Measurements from ENCODE around the gene LHFPL3.

The LHFPL3 gene

DNA sequence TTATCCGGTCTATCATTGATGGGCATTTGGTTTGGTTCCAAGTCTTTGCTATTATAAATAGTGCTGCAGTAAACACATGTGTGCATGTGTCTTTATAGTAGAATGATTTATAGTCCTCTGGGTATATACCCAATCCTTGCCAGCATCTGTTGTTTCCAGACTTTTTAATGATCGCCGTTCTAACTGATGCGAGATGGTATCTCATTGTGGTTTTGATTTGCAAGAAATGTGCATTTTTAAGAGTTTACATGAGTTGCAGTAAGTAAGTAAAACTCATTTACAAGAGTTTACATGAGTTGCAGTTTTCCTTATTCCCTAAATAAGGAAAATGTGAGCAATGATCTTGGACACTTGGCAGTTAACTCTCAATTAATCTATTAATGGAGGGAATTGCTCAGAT, 312.1 kb downstream of the LHFPL3 start:
- no peaks in the 10 kb centered on the region for H3K36me3 Mint-ChIP-seq (ENCODE audit: low read depth)
- H3K9me3 Mint-ChIP-seq = no peaks in the 10 kb centered on the region
- TF ChIP-seq, protein P1, sequence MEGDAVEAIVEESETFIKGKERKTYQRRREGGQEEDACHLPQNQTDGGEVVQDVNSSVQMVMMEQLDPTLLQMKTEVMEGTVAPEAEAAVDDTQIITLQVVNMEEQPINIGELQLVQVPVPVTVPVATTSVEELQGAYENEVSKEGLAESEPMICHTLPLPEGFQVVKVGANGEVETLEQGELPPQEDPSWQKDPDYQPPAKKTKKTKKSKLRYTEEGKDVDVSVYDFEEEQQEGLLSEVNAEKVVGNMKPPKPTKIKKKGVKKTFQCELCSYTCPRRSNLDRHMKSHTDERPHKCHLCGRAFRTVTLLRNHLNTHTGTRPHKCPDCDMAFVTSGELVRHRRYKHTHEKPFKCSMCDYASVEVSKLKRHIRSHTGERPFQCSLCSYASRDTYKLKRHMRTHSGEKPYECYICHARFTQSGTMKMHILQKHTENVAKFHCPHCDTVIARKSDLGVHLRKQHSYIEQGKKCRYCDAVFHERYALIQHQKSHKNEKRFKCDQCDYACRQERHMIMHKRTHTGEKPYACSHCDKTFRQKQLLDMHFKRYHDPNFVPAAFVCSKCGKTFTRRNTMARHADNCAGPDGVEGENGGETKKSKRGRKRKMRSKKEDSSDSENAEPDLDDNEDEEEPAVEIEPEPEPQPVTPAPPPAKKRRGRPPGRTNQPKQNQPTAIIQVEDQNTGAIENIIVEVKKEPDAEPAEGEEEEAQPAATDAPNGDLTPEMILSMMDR (IDR thresholded peaks at IDR 0.05; ENCODE audit: unreplicated experiment in 3 of 3) = no peak
- H3K27ac Mint-ChIP-seq = no peak overlapping the region
- H3K27me3 Mint-ChIP-seq (ENCODE audit: low read depth) = peaks cover 17% of the 10 kb centered on the region
- no peaks in the 10 kb centered on the region for H3K4me1 Mint-ChIP-seq
- no peak overlapping the region for H3K4me3 Mint-ChIP-seq

GRCh38 chr7:104642560-104642959, 314.2 kb downstream of the LHFPL3 start:
- no peaks in the 10 kb centered on the region for H3K4me1 Mint-ChIP-seq
- peaks cover 17% of the 10 kb centered on the region for H3K27me3 Mint-ChIP-seq (ENCODE audit: low read depth)
- H3K9me3 Mint-ChIP-seq = no peaks in the 10 kb centered on the region
- TF ChIP-seq, protein P1 (IDR thresholded peaks at IDR 0.05; ENCODE audit: unreplicated experiment in 3 of 3) = no peak
- no peaks in the 10 kb centered on the region for H3K36me3 Mint-ChIP-seq (ENCODE audit: low read depth)
- H3K4me3 Mint-ChIP-seq = no peak overlapping the region
- H3K27ac Mint-ChIP-seq = no peak overlapping the region

DNA sequence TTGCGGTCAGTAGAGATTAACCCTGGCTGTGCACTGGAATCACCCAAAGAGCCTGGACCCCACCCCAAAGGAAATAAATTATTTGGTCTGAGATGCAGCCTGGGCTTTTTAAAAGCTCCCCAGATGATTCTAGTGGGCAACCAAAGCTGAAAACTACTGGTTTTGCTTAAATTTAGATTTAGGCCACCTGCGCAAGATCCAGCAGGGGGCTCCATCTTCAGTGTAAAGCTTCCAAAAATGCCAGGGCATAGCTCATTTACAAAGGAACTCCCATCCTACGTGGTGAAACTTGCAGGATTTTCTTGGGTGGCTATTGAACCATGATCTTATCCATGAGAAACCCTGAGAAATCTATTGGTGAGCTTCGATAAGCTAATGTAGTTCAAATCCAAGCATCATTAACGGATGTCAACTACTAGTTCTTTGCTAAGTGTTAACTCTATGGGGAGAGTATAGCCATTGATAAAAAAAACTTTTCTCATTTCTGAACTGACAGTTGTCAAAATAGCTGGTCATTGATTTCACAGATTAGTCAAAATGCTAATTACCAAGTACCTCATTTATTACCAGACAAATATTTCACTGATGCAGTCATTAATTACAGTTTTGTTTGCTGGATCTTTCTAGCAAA, 315.3 kb downstream of the LHFPL3 start:
- no peak overlapping the region for H3K4me3 Mint-ChIP-seq
- H3K36me3 Mint-ChIP-seq (ENCODE audit: low read depth) = no peaks in the 10 kb centered on the region
- H3K27me3 Mint-ChIP-seq (ENCODE audit: low read depth) = peaks cover 17% of the 10 kb centered on the region
- no peaks in the 10 kb centered on the region for H3K4me1 Mint-ChIP-seq
- no peaks in the 10 kb centered on the region for H3K9me3 Mint-ChIP-seq
- no peak overlapping the region for H3K27ac Mint-ChIP-seq
- TF ChIP-seq, protein P1 (IDR thresholded peaks at IDR 0.05; ENCODE audit: unreplicated experiment in 3 of 3) = peak; percentile 43 to 44 (median 43)

- TF ChIP-seq, protein P1 (IDR thresholded peaks at IDR 0.05; ENCODE audit: unreplicated experiment in 3 of 3) = no peak
- H3K4me1 Mint-ChIP-seq = no peaks in the 10 kb centered on the region
- peak overlapping the region in 1 of 3 experiments; percentile 28 for H3K27ac Mint-ChIP-seq
- no peaks in the 10 kb centered on the region for H3K9me3 Mint-ChIP-seq
- H3K27me3 Mint-ChIP-seq (ENCODE audit: low read depth) = no peaks in the 10 kb centered on the region
- no peaks in the 10 kb centered on the region for H3K36me3 Mint-ChIP-seq (ENCODE audit: low read depth)
- H3K4me3 Mint-ChIP-seq = no peak overlapping the region
These were observed 322.7 kb downstream of the LHFPL3 start for GRCh38 chr7:104650991-104651640.

- TF ChIP-seq, protein P1 (IDR thresholded peaks at IDR 0.05; ENCODE audit: unreplicated experiment in 3 of 3) = no peak
- Mint-ChIP-seq H3K4me3 (no peak overlapping the region), H3K27me3 (ENCODE audit: low read depth) (no peaks in the 10 kb centered on the region), H3K4me1 (no peaks in the 10 kb centered on the region), H3K9me3 (no peaks in the 10 kb centered on the region), H3K36me3 (ENCODE audit: low read depth) (no peaks in the 10 kb centered on the region), H3K27ac (peak overlapping the region in 1 of 3 experiments; percentile 7)
These were observed 324.0 kb downstream of the LHFPL3 start for GRCh38 chr7:104652434-104652833.

GRCh38 chr7:104652865-104653264, 324.5 kb downstream of the LHFPL3 start:
- TF ChIP-seq, protein P1 (IDR thresholded peaks at IDR 0.05; ENCODE audit: unreplicated experiment in 3 of 3) = no peak
- Mint-ChIP-seq H3K27ac (peak overlapping the region in 1 of 3 experiments; percentile 7), H3K9me3 (no peaks in the 10 kb centered on the region), H3K36me3 (ENCODE audit: low read depth) (no peaks in the 10 kb centered on the region), H3K27me3 (ENCODE audit: low read depth) (no peaks in the 10 kb centered on the region), H3K4me3 (no peak overlapping the region), H3K4me1 (no peaks in the 10 kb centered on the region)
